ENCODE data around the gene NIPAL1.

NIPAL1 gene

DNA sequence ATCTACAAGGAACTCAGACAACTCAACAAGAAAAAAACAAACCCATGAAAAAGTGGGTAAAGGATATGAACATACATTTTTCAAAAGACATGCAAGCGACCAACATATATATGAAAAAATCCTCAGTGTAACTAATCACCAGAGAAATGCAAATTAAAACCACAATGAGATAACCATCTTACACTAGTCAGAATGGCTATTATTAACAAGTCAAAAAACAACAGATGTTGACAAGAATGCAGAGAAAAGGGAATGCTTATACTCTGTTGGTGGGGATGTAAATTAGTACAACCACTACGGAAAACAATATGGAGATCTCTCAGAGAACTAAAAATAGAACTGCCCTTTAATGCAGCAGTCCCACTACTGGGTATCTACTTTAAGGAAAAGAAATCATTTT, 12.1 kb downstream of the NIPAL1 start:
- DNase-seq = no peak

DNA sequence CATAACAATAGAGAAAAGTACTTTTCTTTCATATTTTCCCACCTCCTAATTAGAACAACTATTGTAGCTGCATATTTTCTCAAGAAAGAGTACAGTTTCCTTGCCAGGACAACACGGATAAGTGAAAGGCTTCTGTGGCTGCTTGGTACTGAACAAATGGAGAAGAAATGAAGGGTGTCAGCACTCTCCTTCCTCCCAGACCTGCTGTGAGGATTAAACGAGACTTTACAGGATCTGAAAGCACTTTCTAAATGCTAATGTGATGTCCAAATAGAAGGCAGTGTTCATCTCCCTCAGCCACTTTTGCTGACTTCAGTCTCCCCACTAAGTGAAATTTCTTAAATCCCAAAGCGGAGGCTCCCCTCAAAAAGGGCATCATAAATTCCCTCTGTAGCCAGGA, 13.9 kb downstream of the NIPAL1 start:
- DNase-seq = no peak

DNA sequence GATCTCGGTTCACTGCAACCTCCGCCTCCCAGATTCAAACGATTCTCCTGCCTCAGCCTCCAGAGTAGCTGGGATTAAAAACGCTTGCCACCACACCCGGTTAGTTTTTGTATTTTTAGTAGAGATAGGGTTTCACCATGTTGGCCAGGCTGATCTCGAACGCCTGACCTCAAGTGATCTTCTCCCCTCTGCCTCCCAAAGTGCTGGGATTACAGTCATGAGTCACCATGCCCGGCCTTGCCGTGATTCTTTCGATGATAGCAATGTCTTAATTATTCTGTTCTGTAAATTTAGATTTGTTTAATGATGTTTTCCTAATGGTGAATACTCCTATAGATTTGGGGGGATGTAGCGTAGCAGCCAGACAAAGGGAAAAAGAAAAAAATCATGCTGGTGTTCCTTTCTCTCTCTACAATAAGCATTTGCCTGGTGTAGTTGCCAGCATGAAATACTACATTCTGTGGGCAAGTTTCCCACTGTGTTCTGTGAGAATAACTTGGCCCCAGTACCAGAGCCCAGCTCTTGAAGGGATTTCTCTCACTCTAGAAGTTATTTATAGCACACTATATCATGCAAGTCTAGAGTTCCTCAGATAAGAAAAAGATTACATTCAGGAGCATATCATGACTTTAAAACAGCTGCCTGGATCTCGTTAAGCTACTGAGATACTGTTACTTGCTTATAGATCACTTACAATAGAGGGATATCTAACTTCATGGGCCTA, 15.4 kb downstream of the NIPAL1 start:
- no peak for DNase-seq

GRCh38 chr4:48032721-48033120, 16.1 kb downstream of the NIPAL1 start:
- no peak for DNase-seq

DNA sequence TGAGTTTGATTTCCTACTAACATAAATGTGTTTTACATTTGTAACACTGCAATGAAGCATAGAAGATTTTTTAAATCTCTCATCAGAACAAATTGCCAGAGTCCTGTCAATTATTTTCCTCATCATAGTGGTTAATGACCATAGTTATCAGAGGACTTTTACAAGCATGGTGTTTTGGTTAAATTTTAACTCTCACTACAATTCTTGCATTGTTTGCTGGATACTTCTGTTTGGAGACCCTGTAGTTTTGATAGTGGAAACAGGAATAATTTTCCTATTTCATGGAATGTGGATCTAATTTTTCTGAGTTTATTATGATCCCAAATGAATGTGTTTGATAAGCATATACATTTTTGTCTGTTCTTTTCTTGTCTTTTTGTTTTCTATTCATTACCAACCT, 16.8 kb downstream of the NIPAL1 start:
- no peak for DNase-seq

- DNase-seq = no peak
These were observed 17.3 kb downstream of the NIPAL1 start for GRCh38 chr4:48033825-48034413.

GRCh38 chr4:48035952-48036351, 19.4 kb downstream of the NIPAL1 start:
- DNase-seq = no peak

- no peak for DNase-seq
These were observed 20.5 kb downstream of the NIPAL1 start for GRCh38 chr4:48037117-48037462.

- no peak for DNase-seq
These were observed 22.1 kb downstream of the NIPAL1 start for GRCh38 chr4:48038666-48039065.

GRCh38 chr4:48039561-48039960, 23.0 kb downstream of the NIPAL1 start:
- no peak for DNase-seq

GRCh38 chr4:48041535-48042137, 25.1 kb downstream of the NIPAL1 start:
- no peak for DNase-seq

- DNase-seq = no peak
These were observed 26.4 kb downstream of the NIPAL1 start for GRCh38 chr4:48042979-48043461.

- no peak for DNase-seq
These were observed 26.9 kb downstream of the NIPAL1 start for GRCh38 chr4:48043504-48043903.

DNA sequence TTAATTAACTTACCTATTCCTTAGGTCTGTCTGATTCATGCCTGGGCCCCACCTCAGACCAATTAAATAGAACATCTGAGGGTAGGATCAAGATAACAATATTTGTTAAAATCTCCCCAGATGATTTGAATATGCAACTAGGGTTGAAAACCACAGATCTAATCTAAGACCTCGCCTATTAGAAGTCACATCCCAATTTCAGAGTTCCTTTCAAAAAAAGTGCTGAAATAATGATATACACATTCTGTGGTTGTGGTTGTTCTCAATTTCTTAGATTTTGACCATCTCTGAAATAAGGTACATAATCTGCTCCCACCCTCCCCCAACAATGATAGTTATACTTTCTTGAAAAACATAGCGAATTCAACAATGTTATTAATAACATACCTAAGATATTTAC, 27.7 kb downstream of the NIPAL1 start:
- no peak for DNase-seq

DNA sequence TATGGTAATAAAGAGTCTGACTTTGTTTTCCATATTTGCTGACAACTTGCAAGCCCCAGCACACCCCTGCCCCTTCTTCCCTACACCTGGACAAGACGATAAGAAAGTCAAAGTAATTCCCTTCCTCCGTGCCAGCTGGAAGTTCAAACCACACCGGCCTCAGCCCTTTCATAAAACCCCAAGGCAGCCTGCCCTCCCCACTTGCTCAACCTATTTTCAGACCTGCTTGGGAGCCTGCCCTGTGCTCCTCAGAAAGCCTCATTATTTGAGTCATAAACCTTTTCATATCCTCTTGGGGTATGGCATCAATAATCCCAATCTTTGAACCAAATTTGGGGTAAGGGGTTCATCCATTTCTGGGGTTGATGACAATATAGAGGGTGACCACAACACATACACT, 29.5 kb downstream of the NIPAL1 start:
- DNase-seq = no peak

- DNase-seq = no peak
These were observed 30.9 kb downstream of the NIPAL1 start for GRCh38 chr4:48047421-48047844.

GRCh38 chr4:48047896-48048295, 31.3 kb downstream of the NIPAL1 start:
- DNase-seq = no peak

DNA sequence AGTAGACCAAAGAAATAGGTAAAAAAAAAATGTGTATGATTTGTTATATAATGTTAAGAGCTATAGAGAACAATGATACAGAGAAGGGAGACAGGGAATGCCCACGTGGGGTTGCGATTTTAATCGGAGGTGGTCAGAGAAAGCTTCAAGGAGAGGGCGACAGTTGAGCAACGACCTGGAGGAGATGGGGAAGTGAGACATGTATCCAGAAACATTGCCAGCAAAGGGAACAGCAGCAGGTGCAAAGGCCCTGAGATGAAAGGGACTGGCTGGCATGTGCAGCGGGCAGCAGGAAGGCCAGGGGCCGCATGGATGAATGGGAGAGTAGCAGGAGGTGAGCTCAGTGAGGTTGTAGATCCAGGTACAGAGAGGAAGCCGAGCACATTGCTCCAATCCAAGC, 32.9 kb downstream of the NIPAL1 start:
- DNase-seq = no peak

DNA sequence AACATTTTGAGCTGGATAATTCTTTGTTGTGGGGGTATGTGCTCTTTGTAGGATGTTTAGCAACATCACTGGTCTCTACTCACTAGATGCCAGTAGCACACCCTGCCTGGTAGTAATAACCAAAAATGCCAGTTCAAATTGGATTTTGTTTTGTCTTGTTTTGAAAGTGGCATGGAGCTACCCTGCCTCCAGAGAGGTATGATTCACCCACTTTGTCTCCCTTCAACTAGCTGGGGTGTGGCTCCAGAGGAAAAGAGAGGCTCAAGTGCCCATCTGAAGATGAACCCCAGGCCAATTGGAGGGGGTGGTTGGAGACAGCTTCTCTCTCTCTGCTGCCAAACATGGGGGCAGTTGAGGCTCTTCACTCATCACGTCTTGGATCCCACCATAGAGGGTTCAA, 34.5 kb downstream of the NIPAL1 start:
- DNase-seq = no peak

GRCh38 chr4:48058617-48059530, 42.3 kb downstream of the NIPAL1 start:
- no peak for DNase-seq

GRCh38 chr4:48064349-48064748, 47.8 kb downstream of the NIPAL1 start:
- no peak for DNase-seq

- no peak for DNase-seq
These were observed 49.0 kb downstream of the NIPAL1 start for GRCh38 chr4:48065587-48066052.

GRCh38 chr4:48067536-48067935, 51.0 kb downstream of the NIPAL1 start:
- DNase-seq = no peak
